Measurements from ENCODE around the gene ALOX5.
"Not testable (repeated sequence)": the region's sequence is repeated elsewhere in the genome, so short reads cannot be mapped to it uniquely, and the experiment has no call there.

GRCh38 chr10:45415062-45415461, 41.0 kb downstream of the ALOX5 start:
- not testable (repeated sequence) for TF ChIP-seq POLR2A, CTCF (IDR thresholded peaks at IDR 0.05)

Data from heart left ventricle (tissue), 13 donors.